K562 (cell line): ENCODE results near the gene NUP210. TPM values are rescaled to one million over a fixed set of nuclear protein-coding genes. Genes with fewer than 3 reads are reported as not detected.

ENCODE experiments used
- ATAC-seq: fragments of 200-7000 bp; cut with Tn5 transposase; 3 replicates; pipeline ENCODE4 v1.9.1; 2020; ENCODE audit warnings: moderate library complexity
- BruUV-seq: library from RNA; stranded (reverse); fragments of 400-500 nt; replicated peaks from 2 replicates; lab custom pipeline; 2021; lab: Mats Ljungman, UMichigan
- CTCF ChIA-PET: fragments of 300-600 bp; formaldehyde crosslinking; extraction: SDS; loops from one replicate; lab custom pipeline; 2021; ENCODE audit warnings: low intra/inter-chr PET ratio; lab: Yijun Ruan, JAX
- POLR2A ChIA-PET: fragments of 300-600, 350-650 bp; sonication (Branson Sonifier 250); formaldehyde crosslinking; extraction: SDS; loops from one replicate; lab custom pipeline; 2021; ENCODE audit warnings: antibody characterized with exemption, inconsistent platforms; lab: Yijun Ruan, JAX
- DNase-seq, 4 experiments: peaks; one replicate each; pipeline versions ENCODE4 v3.0.0 to v3.0.0-alpha.2; 2011 to 2018; ENCODE audit warnings: low spot score in 3 of 4, mixed read lengths in 3 of 4; ENCODE audit errors: extremely low read depth in 1 of 4
- FAIRE-seq: peaks from 2 replicates; lab custom pipeline; 2011; peaks lifted over from hg19 to GRCh38; lab: Jason Lieb, UNC
- H2AFZ ChIP-seq: 2 replicates; pipeline ENCODE4 v1.6.0; 2011; ENCODE audit warnings: low read depth, low read length, control low read depth, inconsistent platforms
- H3K27ac ChIP-seq: fragments of 200-600 bp; 3 replicates; pipeline ENCODE4 v1.8.0; 2011; ENCODE audit warnings: low read depth, mild to moderate bottlenecking, control low read depth, inconsistent platforms, low read length, moderate library complexity, mixed read lengths; ENCODE audit errors: extremely low read depth
- H3K27me3 ChIP-seq, 2 experiments: fragments of 300-600 bp in 1 of 2; 2 replicates in 1 of 2; 3 replicates in 1 of 2; pipeline versions ENCODE4 v1.6.0 to v1.8.0; 2011; ENCODE audit warnings: inconsistent platforms in 2 of 2, low read length in 2 of 2, mild to moderate bottlenecking in 1 of 2, mixed read lengths in 1 of 2, moderate library complexity in 1 of 2; ENCODE audit not compliant: control insufficient read depth in 2 of 2, insufficient read depth in 2 of 2
- H3K36me3 ChIP-seq: fragments of 300-600 bp; 3 replicates; pipeline ENCODE4 v1.8.0; 2011; ENCODE audit warnings: mild to moderate bottlenecking, low read length, inconsistent platforms; ENCODE audit not compliant: control insufficient read depth, insufficient read depth
- H3K4me1 ChIP-seq, 2 experiments: fragments of 200-600 bp in 1 of 2; replicated peaks in 1 of 2; 2 replicates in 1 of 2; 3 replicates in 1 of 2; pipeline versions ENCODE4 v1.5.1 to v1.8.0; 2011; ENCODE audit warnings: inconsistent platforms in 2 of 2, low read length in 2 of 2, mild to moderate bottlenecking in 1 of 2, mixed read lengths in 1 of 2, moderate library complexity in 1 of 2; ENCODE audit not compliant: control insufficient read depth in 2 of 2, insufficient read depth in 2 of 2
- H3K4me2 ChIP-seq: 2 replicates; pipeline ENCODE4 v1.6.1; 2011; ENCODE audit warnings: low read length, control low read depth, inconsistent platforms, mixed read lengths; ENCODE audit not compliant: insufficient read depth
- H3K4me3 ChIP-seq: fragments of 200-600 bp; sonication (generic), shearing (Covaris generic); 2 replicates; pipeline ENCODE4 v1.5.1; 2016; ENCODE audit warnings: control low read depth, inconsistent platforms
- H3K79me2 ChIP-seq: fragments of 200-600 bp; 3 replicates; pipeline ENCODE4 v1.8.0; 2011; ENCODE audit warnings: low read length, inconsistent platforms; ENCODE audit not compliant: control insufficient read depth, insufficient read depth
- H3K9ac ChIP-seq, 2 experiments: 2 replicates each; pipeline versions ENCODE4 v1.6.0 to v1.6.1; 2011; ENCODE audit warnings: low read depth in 2 of 2, low read length in 2 of 2, control low read depth in 1 of 2, inconsistent platforms in 1 of 2, mild to moderate bottlenecking in 1 of 2, mixed read lengths in 1 of 2; ENCODE audit not compliant: insufficient read depth in 1 of 2
- H3K9me1 ChIP-seq: one replicate; pipeline ENCODE4 v1.6.0; 2011; ENCODE audit warnings: inconsistent platforms, mild to moderate bottlenecking, low read length, moderate library complexity; ENCODE audit not compliant: control insufficient read depth, insufficient read depth
- H3K9me3 ChIP-seq: replicated peaks from 2 replicates; pipeline ENCODE4 v1.5.1; 2011; ENCODE audit warnings: low read depth, low read length, inconsistent platforms; ENCODE audit not compliant: control insufficient read depth, insufficient read depth
- H4K20me1 ChIP-seq: replicated peaks from 2 replicates; pipeline ENCODE4 v1.6.1; 2011; ENCODE audit warnings: low read length, inconsistent platforms, mixed read lengths; ENCODE audit not compliant: control insufficient read depth, insufficient read depth
- ARHGAP35 ChIP-seq: fragments of 450-650 bp; IDR thresholded peaks from 2 replicates; pipeline ENCODE4 v1.6.1; 2018; ENCODE audit not compliant: partially characterized antibody
- CXXC5 ChIP-seq: fragments of 250-450 bp; sonication (Bioruptor Pico); IDR thresholded peaks from 2 replicates; pipeline ENCODE4 v1.8.0; 2022; ENCODE audit warnings: inconsistent platforms, mild to moderate bottlenecking, moderate library complexity
- HEY1 ChIP-seq: fragments of 250-450 bp; sonication (Bioruptor Pico); IDR thresholded peaks from 2 replicates; pipeline ENCODE4 v1.5.0; 2020; ENCODE audit warnings: mild to moderate bottlenecking, moderate library complexity, borderline replicate concordance
- PHF20 ChIP-seq: fragments of 450-650 bp; IDR thresholded peaks from 2 replicates; pipeline ENCODE4 v1.6.1; 2018; ENCODE audit not compliant: partially characterized antibody
- SMARCE1 ChIP-seq: fragments of 450-650 bp; IDR thresholded peaks from 2 replicates; pipeline ENCODE4 v1.7.1; 2016; ENCODE audit warnings: mild to moderate bottlenecking
- SP1 ChIP-seq: sonication (generic); formaldehyde crosslinking; IDR thresholded peaks from 2 replicates; pipeline ENCODE4 v1.8.1; 2022; ENCODE audit warnings: mild to moderate bottlenecking, missing genetic modification reagents
- ZNF444 ChIP-seq: fragments of 250-450 bp; sonication (Bioruptor Pico); IDR thresholded peaks from 2 replicates; pipeline ENCODE4 v1.4.0; 2020; ENCODE audit warnings: mild to moderate bottlenecking, moderate library complexity
- WGBS: fragments of 100-300 bp; shearing (Covaris generic); methylation state at CpG from one replicate; pipeline ENCODE4 v1.1.6; 2016; ENCODE audit warnings: low coverage, mixed read lengths; ENCODE audit not compliant: insufficient coverage; ENCODE audit errors: missing lambda C conversion rate; 5-methylcytosine and 5-hydroxymethylcytosine counted together
- in situ Hi-C: fragments of 300-500 bp; cut with MboI; formaldehyde crosslinking; loops from 4 replicates; pipeline ENCODE4 v1.15.0; 2018; ENCODE audit warnings: inconsistent platforms, mixed read lengths
- intact Hi-C: fragments of 100-400 bp; cut with micrococcal nuclease; formaldehyde crosslinking; loops from 2 replicates; pipeline ENCODE4 v1.14.2; 2022
- polyA plus RNA-seq, 8 experiments: library from polyadenylated mRNA; depleted of rRNA in 4 of 8; stranded (reverse) in 5 of 8; unstranded in 3 of 8; fragments of >200 nt; fragmentation: Nextera tagmentation in 2 of 8; fragmentation: Illumina TruSeq in 1 of 8; extraction: Ambion mirVana in 2 of 8; extraction: Trizol in 1 of 8; gene quantifications; 2 replicates each; pipeline versions ENCODE4 v1.2.1 to v1.2.3, GENCODE V29; 2011 to 2014; ENCODE audit warnings: inconsistent platforms in 1 of 8, missing spikeins in 1 of 8
- total RNA-seq, 7 experiments: library from RNA; depleted of rRNA in 6 of 7; stranded (reverse); fragments of >200 nt in 6 of 7; fragmentation: Illumina TruSeq in 2 of 7; extraction: Trizol in 2 of 7; gene quantifications; 2 replicates each; pipeline versions ENCODE4 v1.2.1 to v1.2.3, GENCODE V29; 2011 to 2021; ENCODE audit warnings: low replicate concordance in 1 of 7
- TF ChIP-seq, protein P1 (sequence below): fragments of 250-450 bp; sonication (Bioruptor Pico); IDR thresholded peaks from 2 replicates; pipeline ENCODE4 v1.8.0; 2022; ENCODE audit warnings: moderate library complexity, mild to moderate bottlenecking, inconsistent platforms
- TF ChIP-seq, protein P2 (sequence below): fragments of 250-450 bp; sonication (Bioruptor Pico); IDR thresholded peaks from 2 replicates; pipeline ENCODE4 v1.4.0; 2020; ENCODE audit warnings: borderline replicate concordance
- TF ChIP-seq, protein P3 (sequence below): sonication (generic); formaldehyde crosslinking; IDR thresholded peaks from 2 replicates; pipeline ENCODE4 v1.8.0; 2022; ENCODE audit warnings: missing genetic modification reagents, mild to moderate bottlenecking, borderline replicate concordance

NUP210 gene
- total and polyA plus RNA-seq, 9 of the 15 experiments (the other 6 are each of a cell fraction or from before 2014, with no cell fraction given): 1.2 to 138 (median 44.0) TPM

DNA sequence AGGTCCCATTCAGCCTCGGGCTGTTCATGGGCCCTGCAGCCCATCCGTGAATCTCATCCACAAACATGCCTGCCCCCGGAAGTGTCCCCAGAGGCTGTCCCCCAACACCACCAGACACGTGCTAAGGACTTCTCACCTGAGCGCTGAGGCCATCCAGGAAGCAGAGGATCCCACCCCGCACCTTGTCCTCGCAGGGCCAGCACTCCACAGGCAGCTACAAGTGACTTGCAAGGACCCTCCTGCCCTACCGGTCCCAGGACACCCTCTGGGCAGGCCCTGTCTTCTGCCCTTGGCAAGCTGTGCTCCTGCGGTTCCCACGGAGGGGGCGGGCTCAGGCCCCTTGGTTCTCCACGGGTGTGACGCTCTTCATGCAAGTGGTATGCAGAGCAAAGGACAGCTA, 146.0 kb downstream of the NUP210 start:
- in situ Hi-C loops (no loop called here), intact Hi-C loops (no loop called here)
- WGBS: 6% methylated on average over 13 of the region's 13 CpGs
- no peaks in the 10 kb centered on the region for H3K36me3 ChIP-seq
- TF ChIP-seq SP1 (CRISPR knock-in tag): no peak
- no peak for TF ChIP-seq SMARCE1
- no TSS peak for BruUV-seq
- POLR2A ChIA-PET: interaction anchor here (0.9 to 1.1 kb wide), 2 partner anchors 8 to 22 kb away, joined by 3 read pairs; no protein-coding TSS in a partner anchor
- H3K4me3 ChIP-seq: no peak overlapping the region
- ATAC-seq: no peak
- no peaks in the 10 kb centered on the region for H3K79me2 ChIP-seq
- no peak overlapping the region for H3K4me2 ChIP-seq
- DNase-seq: no peak
- H3K27me3 ChIP-seq: peaks cover 46 to 72% of the 10 kb centered on the region in 2 experiments
- CTCF ChIA-PET: no interaction called here
- FAIRE-seq: no peak
- H4K20me1 ChIP-seq: peaks cover 30% of the 10 kb centered on the region
- no peaks in the 10 kb centered on the region for H3K9me3 ChIP-seq
- H3K9ac ChIP-seq: no peak overlapping the region
- H3K9me1 ChIP-seq: no peaks in the 10 kb centered on the region
- H3K27ac ChIP-seq: no peak overlapping the region
- H3K4me1 ChIP-seq: peaks cover 2 to 8% of the 10 kb centered on the region in 2 experiments; a peak in 3 of 5 replicates
- H2AFZ ChIP-seq: no peak overlapping the region

DNA sequence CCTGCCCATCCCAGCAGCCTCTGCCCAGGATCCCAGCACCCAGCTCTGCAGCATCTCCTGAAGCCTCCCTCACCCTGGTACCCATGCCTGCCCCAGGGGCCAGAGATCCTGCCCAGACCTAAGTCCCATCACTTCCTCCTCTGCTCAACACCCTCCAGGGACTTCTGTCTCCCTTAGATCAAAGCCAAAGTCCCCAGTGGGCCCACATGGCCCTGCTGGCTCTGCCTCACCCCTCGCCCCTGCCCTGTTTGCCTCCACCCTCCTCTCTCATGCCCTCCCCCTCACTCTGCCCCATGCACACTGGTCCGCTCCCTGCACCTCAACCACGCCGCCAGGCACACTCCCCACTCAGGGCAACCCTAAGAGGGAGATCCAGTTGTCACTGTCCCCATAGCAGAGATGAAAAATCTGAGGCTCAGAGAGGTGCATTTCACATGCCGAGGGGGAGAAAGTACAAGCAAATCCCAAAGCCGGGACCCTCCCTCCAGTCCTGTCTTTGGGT, 146.5 kb downstream of the NUP210 start:
- Histone ChIP-seq H3K4me2 (no peak overlapping the region), H3K9me1 (no peaks in the 10 kb centered on the region), H3K9ac (no peak overlapping the region), H3K4me1 (peaks cover 2 to 8% of the 10 kb centered on the region in 2 experiments; a peak in 3 of 5 replicates), H3K36me3 (no peaks in the 10 kb centered on the region), H3K27me3 (peaks cover 43 to 72% of the 10 kb centered on the region in 2 experiments), H3K9me3 (no peaks in the 10 kb centered on the region), H2AFZ (no peak overlapping the region), H3K4me3 (no peak overlapping the region), H3K79me2 (no peaks in the 10 kb centered on the region), H3K27ac (no peak overlapping the region), H4K20me1 (peaks cover 30% of the 10 kb centered on the region)
- FAIRE-seq: no peak
- no peak for DNase-seq
- BruUV-seq: no TSS peak
- intact Hi-C loops: no loop called here
- CTCF ChIA-PET: no interaction called here
- in situ Hi-C loops: no loop called here
- no peak for ATAC-seq
- 7% methylated on average over 6 of the region's 6 CpGs for WGBS
- POLR2A ChIA-PET: interaction anchor here (0.6 to 1.1 kb wide), 2 partner anchors 7 to 272 kb away, joined by 3 read pairs; no protein-coding TSS in a partner anchor
- TF ChIP-seq, protein P1, sequence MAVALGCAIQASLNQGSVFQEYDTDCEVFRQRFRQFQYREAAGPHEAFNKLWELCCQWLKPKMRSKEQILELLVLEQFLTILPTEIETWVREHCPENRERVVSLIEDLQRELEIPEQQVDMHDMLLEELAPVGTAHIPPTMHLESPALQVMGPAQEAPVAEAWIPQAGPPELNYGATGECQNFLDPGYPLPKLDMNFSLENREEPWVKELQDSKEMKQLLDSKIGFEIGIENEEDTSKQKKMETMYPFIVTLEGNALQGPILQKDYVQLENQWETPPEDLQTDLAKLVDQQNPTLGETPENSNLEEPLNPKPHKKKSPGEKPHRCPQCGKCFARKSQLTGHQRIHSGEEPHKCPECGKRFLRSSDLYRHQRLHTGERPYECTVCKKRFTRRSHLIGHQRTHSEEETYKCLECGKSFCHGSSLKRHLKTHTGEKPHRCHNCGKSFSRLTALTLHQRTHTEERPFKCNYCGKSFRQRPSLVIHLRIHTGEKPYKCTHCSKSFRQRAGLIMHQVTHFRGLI (CRISPR knock-in tag): no peak
- TF ChIP-seq ZNF444 (CRISPR knock-in tag) (no peak), HEY1 (CRISPR knock-in tag) (no peak), SP1 (CRISPR knock-in tag) (no peak), ARHGAP35 (no peak), PHF20 (no peak), CXXC5 (CRISPR knock-in tag) (no peak)
- TF ChIP-seq, protein P2, sequence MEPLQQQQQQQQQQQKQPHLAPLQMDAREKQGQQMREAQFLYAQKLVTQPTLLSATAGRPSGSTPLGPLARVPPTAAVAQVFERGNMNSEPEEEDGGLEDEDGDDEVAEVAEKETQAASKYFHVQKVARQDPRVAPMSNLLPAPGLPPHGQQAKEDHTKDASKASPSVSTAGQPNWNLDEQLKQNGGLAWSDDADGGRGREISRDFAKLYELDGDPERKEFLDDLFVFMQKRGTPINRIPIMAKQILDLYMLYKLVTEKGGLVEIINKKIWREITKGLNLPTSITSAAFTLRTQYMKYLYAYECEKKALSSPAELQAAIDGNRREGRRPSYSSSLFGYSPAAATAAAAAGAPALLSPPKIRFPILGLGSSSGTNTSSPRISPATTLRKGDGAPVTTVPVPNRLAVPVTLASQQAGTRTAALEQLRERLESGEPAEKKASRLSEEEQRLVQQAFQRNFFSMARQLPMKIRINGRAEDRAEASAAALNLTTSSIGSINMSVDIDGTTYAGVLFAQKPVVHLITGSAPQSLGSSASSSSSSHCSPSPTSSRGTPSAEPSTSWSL (CRISPR knock-in tag): no peak
- TF ChIP-seq, protein P3, sequence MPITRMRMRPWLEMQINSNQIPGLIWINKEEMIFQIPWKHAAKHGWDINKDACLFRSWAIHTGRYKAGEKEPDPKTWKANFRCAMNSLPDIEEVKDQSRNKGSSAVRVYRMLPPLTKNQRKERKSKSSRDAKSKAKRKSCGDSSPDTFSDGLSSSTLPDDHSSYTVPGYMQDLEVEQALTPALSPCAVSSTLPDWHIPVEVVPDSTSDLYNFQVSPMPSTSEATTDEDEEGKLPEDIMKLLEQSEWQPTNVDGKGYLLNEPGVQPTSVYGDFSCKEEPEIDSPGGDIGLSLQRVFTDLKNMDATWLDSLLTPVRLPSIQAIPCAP (CRISPR knock-in tag): no peak
